SK-N-MC (cell line): ENCODE measurements around the gene NNAT.

Source experiments
- EZH2 ChIP-seq: fragments of 200-600 bp; sonication (generic); IDR thresholded peaks from one replicate; pipeline ENCODE4 v1.6.1; 2017; ENCODE audit warnings: antibody characterized with exemption
- POLR2AphosphoS5 ChIP-seq: IDR thresholded peaks from 2 replicates; pipeline ENCODE4 v1.6.1; 2012; ENCODE audit warnings: mild to moderate bottlenecking, low read depth, low read length, borderline replicate concordance

DNA sequence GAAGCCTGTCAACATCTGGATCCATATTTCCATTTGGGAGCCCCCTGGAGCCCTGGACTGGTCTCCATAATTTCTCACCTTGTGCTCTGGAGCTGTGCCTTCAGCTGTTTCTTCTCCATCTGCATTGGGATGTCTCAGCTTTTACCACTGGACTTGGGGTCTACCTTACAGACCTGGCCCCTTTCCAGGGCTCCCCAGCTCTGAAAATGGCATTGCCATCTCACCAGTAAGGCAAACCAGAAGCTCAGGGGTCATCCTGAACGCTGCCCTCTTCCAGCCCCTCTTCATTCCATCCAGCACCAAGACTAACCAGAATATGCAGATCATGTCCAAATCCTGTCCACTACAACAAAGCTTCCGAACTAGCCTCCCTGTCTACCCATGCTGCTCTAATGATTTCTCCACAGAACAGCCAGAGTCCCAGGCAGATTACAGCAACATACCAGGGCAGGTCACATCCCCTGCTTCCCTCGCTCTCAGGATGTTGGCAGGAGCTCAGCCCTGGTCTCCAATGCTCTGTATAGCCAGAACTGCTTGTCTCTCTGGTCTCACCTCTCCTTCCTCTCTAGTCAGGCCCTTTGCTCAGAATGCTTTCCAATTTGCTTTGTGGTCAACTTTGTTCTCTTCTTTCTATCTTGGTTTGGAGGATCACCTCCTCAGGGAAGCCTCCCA is 17.7 kb upstream of the NNAT start:
- no peak for TF ChIP-seq EZH2
- TF ChIP-seq POLR2AphosphoS5 = no peak
